Dedifferentiated amniotic fluid mesenchymal stem cell (primary cell): Measurements from ENCODE around the gene TINCR.
"Not testable (repeated sequence)": the region's sequence is repeated elsewhere in the genome, so short reads cannot be mapped to it uniquely, and the experiment has no call there.

Source experiments
- DNase-seq: peaks from one replicate; pipeline ENCODE4 v3.0.0-alpha.2; 2016; ENCODE audit errors: extremely low spot score

TINCR gene

DNA sequence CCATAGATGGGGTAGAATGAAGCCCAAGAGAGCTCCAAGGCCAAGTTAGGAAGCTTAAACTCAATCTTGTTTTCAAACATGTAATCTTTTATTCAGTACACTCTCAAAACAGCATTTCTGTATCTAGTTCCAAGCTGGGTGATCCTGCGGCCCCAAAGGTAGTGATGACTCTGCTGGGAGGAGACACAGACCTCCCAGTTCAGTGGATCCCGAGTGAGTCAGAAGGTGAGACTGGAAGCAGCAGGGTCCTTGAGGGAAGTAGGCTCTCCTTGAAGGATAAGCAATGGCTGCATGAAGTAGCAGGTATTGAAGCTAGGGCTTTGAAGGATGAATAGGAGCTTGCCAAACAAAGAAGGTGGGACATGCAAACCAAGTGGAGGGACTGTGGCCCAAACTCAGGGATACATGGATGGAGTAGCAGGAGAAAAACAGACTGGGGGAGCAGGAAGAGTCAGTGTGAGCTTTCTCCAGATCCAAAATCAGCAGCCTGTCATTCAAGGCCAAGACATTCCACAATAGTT is 9.6 kb downstream of the TINCR start:
- no peak for DNase-seq

DNA sequence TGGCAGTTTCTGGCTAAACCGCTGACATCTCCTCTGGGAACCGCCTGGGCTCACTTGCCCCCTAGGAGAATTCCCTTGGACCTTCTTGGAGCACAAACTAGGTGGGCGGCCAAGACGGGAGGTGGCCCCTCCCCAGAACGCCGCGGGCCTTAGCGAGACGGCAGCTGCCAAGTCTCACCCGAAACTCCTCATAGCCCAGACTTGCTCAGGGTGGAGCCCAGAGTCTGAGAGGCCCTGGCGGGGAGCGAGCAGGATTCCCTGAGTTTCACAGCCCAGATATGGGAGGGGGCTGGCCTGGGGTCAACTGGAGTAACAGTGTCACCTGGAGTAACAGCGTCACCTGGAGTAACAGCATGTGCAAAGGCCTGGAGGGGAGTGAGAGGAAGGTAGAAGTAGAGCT is 10.1 kb downstream of the TINCR start:
- DNase-seq, result no peak

DNA sequence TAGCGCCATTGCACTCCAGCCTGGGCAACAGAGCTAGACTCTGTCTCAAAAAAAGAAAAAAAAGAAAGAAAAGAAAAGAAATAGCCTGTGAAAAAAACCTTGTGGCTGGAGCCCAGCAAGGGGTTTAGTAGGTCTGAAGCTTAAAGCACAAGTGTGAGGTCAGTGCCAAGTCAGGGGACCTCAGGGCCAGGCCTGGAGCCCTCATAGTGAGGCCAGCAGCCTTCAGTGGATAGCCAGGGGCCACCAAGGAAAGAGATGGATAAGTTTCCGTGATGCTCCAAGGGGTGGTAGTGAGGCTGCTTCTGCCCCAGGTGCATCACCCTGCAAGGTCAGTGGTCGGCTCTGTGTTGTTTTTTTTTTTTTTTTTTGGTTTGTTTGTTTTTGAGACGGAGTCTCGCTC is 12.9 kb downstream of the TINCR start:
- no peak for DNase-seq

DNA sequence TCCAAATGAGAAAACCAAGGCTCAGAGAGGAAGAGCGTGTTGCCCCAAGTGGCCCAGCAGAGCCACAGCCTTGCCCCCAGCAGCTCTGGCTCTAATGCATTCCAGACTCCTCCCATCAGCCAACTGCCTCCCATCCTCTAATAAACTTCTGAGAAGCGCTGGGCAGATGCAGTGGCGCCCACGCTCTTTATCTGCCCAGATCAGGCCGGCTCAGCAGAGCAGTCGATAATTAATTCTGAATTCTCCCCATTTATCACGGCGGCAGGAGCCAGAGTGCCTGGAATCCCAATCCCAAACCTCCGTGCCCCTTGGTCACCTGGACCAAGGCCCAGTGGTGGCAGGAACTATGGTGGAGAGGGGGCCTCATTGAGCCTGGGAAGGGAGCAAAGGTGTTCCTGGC is 13.9 kb downstream of the TINCR start:
- no peak for DNase-seq

DNA sequence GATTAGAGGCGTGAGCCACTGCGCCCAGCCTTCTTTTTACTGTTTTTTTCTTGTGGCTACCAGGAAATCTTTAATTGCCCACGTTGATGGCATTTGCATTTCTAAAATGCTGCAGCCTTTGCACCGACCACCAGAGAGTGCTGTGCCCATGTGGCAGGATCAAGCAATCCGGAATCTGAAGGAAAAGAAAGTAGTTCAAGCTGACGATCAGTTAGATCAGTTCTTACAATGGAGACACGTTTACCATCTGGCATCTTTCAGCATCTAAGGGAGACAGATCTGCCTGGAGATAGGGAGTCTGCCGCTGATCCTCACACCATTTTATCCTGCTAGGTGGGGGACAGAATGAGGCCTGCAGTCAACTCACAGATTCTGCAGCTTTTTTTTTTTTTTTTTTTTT is 19.9 kb downstream of the TINCR start:
- no peak for DNase-seq

DNA sequence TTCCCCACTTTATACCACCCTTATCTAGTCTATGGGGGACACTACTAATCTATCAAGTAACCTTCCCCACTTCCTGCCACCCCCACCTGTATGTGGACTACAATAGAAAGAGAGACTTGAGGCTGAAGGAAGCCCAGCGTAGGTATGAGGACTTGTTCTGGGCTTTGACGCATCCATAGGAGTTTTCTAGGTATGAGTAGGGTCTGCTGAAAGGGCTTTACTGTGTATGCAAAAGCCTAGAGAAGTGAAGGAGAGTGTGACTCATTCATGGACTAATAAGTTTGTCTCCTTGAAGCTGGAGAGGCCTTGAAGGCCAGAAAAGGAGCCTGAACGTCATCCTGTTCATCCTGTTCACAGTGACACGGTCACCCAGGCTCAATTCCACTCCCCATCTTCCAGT is 21.8 kb downstream of the TINCR start:
- no peak for DNase-seq

DNA sequence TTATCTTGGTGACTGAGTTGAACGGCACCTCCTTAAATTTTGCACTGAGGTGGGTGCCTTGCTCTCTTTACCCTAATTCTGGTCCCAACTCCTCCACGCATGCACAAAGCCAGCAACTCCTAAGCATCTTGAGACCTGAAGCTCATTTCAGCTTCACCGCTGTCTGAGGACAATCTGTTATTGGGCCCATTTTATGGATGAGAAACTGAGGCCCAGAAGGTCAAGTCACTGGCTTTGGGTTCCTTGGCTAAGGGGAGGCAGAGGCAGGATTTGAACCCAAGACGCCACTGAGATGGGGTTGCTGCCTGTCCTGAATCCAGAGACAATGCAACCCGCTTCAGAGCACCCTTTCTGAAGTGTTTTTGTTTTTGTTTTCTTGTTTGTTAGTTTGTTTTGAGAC is 22.7 kb downstream of the TINCR start:
- DNase-seq, result no peak

DNA sequence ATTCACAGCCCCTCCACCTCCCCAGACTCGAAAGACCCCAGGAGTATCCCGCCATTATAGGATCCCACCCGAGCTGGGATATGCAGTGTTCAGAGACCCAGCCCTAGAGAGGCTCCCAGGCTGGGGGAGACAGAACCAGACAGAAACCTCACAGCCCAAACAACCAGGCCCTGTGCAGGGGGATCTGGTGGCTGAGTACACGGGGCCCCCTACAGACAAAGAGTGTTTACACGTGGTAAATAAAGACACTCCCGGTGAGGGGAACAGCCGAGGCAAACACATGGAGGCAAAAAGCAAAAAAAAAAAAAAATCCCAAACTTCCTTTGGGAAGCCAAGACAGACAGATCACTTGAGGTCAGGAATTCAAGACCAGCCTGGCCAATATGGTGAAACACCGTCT is 25.1 kb downstream of the TINCR start:
- no peak for DNase-seq

DNA sequence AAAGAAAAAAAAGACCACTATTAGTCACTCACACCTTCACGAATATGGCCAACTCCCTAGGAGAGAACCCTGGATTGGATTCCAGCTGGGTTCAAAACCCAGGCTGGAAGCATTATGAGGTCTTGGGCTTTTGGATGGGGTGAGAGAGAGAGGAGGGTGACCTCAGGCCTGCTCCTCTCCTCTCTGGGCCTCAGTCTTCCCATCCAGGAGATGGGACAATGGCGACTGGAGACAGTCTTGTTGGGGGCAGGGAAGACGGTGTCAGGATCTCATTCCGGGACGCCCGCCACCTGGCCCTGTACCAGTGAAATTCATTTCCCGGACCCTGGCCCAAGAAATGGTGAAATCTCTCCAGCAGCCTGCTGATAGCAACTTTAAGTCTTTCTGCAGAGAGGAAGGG is 26.3 kb downstream of the TINCR start:
- no peak for DNase-seq

DNA sequence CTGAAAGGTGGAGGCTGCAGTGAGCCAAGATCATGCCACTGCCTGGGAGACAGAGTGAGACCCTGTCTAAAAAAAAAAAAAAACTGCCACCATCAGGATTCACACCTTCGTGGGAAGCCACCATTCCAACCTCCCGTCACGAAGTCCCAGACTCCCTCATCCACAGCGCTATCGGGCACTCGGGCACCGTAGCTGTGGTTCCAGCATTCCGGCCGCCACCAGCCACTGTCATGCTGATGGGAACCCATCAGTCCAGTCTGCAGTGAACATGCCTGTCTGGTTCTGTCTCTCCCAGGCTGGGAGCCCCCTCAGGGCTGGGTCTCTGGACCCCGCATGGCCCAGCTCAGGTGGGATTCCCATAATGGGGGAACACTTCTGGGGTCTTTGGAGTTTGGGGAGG is 27.5 kb downstream of the TINCR start:
- DNase-seq, result no peak

DNA sequence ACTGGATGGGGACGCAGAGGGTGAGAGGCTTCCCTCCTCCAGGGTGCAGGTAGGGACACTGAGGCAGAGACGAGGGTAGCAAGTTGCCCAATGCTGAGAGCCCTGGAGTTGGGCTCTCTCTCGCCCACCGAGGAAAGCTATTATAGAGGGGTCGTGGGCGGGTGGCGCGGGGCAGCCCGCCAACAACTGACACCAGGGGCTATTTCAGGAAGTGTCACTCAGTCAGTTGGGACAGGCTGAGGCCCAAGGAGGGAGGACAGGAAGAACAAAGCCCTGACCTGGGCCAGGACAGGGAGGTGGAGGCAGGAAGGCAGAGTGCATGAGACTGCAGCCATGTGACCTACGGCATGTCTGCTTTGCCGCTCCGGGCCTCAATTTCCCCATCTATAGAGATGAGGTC is 29.9 kb downstream of the TINCR start:
- DNase-seq, result no peak

DNA sequence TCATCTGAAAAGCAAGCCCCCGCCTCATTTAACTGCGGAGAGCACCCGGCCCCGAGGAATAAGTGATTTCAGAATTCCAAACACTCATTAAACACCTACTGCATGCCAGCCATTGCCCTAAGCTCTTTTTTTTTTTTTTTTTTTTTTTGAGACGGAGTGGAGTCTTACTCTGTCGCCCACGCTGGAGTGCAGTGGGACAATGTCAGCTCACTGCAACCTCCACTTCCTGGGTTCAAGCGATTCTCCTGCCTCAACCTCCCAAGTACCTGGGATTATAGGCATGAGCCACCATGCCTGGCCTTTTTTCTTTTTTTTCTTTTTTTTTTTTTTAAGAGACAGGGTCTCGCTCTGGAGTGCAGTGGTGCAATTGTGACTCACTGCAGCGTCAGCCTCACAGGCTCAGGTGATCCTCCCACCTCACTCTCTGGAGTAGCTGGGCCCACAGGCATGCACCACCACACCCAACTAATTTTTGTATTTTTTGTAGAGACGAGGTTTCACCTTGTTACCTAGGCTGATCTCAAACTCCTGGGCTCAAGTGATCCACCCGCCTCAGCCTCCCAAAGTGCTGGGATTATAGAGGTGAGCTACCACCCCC is 30.7 kb downstream of the TINCR start:
- not testable (repeated sequence) for DNase-seq

DNA sequence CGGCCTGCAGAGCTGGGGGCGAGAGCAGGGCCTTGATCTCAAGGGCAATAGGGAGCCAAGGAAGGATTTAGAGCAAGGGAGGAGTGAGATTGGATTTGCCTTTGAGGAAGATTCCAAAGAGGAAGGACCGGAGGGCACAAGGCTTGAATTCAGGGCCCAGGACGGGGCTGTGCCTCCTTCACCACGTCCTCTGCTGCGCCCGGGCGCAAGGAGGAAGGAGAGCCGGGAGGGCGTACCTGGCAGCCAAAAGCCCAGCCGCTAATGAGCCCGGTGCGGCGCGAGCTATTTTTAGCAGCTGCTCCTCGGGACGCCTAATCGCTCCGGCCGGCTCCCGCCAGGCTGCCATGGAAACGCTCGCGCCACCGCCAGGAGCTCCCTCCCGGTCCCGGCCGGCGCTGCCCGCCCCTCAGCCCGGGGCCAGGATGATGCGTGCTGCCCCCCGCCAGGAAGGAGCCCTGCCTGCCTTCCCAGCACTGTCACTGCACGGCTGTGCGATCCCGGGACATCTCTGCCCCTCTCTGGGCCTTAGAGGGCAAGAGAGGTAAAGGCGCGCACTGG is 31.3 kb downstream of the TINCR start:
- DNase-seq, result no peak

DNA sequence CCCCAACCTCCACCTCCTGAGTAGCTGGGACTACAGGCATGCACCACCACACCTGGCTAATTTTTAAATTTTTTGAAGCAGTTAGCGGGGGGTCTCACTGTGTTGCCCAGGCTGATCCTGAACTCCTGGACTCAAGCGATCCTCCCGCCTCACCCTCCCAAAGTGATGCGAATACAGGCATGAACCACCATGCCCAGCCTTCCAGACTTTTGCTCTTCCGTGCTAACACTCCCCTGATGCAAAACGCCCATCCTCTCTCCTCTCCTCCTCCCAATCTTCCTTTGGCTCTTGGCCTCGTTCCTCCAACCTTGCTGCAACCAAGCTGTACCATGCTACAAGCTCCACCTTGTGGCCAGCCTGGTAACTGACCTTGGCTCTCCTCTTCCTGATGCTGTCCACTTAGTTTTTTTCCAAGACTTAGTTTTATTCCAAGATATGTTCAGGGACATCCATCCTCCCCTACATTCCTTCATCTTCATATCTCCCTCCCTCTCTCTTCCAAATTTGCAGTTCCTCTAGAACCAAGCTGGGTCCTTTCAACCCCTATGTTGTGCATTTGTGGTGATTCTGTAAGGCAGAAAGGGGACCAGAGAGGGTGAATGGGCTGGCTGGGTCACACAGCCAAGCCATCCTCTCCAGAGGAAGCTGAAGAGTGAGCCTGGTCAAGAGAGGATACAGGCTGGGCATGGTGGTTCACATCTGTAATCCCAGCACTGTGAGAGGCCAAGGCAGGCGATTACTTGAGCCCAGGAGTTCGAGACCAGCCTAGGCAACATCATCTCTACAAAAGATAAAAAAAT is 32.8 kb downstream of the TINCR start:
- no peak for DNase-seq

DNA sequence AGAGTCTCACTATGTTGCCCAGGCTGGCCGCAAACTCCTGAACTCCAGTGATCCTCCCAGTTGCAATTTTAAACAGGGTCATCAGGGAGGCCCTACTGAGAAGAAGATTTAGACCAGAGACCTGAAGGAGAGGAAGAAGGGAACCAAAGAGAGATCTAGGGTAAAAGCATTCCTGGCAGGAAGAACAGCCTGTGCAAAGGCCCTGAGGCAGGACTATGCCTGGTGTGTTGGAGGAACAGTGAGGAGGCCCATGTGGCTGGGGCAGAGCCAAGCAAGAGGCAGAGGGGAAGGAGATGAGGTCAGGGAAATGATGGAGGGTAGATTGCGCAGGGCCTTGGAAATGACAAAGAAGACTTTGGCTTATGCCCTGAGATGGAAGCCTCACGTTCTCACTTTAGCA is 34.5 kb downstream of the TINCR start:
- no peak for DNase-seq

DNA sequence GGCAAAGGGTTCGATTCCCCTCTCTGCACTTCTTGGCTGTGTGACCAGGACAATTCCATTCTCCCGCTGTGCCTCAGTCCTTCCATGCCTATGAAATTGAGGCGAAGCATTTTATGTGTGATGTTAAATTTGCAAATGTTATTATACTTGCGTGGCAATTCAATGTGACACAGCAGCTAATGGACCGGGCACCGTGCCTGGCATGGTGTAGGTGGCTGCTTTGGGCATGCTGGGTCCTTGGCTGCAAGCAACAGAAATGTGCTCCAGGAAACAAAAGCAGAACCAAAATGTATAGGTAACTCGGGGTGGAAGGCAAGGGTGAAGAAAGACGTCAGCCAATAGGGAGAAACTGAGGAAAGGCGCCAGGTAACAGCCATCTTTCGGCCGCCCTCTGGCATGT is 37.1 kb downstream of the TINCR start:
- DNase-seq, result no peak

DNA sequence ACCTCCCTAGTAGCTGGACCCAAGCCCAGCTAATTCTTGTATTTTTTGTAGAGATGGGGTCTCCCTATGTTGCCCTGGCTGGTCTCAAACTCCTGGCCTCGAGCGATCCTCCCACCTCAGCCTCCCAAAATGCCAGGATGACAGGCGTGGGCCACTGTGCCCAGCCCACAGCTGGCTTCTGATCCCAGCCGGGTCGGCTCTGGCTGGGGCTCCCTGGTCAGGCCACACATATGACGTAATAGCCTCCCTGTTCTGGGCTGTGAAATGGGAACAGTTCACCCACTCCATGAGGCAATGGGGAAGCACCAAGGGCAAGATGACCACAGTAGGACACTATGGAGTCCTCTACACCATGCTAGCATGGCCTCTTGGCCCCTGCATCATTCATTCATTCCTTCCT is 41.1 kb downstream of the TINCR start:
- no peak for DNase-seq

DNA sequence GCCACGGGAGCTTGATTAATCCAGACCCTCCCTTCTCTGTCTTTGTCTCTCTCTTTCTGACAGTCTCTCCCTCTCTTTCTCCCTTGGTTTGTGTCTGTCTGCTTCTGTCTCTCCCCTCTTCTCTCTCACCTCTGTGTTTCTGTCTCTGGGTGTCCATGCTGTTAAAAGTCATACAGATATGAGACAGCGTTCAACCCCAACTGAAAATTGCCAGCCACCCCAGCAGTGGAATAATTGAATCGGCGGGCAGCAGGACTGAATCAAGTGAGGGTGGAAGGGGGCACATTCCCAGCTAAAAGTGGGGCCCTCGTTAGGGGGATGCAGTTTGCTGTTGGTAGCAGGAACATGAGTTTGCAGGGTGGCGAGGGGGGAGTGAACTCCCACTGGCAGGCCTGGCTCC is 43.7 kb downstream of the TINCR start:
- DNase-seq, result no peak

DNA sequence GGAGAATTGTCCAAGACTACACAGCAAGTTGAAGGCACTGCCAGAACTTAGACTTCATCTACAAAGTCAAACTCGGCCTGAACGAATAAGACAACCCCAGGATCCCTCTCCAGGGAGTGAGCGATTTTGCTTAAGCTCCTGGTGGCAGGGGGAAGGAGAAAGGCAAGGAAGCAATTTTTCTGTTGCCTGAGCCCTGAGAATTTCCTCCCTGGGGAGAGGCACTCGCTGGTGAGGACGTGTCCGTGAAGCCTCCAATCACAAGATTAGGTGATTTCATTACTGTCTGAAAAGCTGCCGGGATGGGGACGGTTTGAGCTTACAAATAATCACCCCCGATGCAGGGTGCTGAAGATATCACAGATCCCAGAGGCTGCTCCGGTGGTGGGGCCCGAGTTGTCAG is 45.6 kb downstream of the TINCR start:
- DNase-seq, result no peak

DNA sequence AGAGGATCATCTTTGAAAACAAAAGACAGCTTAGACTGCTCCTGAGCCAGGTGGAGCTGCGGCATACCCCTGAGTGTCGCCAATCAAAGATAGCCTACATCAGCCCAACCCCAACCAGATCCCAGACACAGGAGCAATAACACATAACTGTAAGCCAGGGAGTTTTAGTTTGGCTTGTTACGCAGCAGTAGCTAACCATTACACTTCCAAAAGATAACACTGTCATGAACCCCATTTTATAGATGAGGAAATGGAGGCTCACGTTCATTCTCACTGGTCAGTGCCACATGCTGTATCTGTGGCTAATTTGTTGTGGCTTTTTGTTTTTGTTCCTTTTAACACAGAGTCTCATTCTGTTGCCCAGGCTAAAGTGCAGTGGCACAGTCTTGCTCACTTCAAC is 47.3 kb downstream of the TINCR start:
- DNase-seq, result no peak

DNA sequence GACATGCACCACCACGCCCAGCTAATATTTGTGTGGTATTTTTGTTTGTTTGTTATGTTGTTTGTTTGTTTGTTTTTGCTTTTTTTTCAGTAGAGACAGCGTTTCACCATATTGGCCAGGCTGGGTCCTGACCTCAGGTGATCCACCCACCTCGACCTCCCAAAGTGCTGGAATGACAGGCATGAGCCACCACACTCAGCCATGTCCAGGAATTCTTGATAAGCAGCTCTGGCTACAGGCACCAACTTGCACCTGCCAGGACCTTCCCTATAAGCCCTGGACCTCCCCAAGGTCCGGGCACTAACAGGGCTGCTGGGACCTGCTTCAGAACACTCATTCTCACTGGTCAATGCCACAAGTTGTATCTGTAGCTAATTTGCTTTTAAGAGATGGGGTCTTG is 48.7 kb downstream of the TINCR start:
- no peak for DNase-seq

DNA sequence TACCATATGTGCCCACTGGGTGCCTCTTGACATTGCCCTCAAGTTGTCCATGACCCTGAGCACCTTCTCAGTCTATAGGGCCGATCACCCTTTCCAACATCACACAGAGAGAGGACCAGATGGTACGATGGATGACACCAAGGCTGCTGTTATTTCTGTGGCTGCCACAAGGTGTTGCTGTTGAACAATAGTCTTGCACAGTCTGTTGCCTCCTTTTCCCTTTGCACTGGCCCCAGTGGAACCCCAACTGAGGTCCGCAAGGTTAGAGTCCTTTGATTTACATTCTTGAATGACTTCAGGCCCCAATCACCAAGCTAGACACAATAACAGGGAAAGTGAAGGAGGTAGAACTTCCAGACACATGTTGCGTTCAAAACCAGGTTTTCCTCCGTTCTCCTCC is 52.0 kb downstream of the TINCR start:
- DNase-seq, result no peak

DNA sequence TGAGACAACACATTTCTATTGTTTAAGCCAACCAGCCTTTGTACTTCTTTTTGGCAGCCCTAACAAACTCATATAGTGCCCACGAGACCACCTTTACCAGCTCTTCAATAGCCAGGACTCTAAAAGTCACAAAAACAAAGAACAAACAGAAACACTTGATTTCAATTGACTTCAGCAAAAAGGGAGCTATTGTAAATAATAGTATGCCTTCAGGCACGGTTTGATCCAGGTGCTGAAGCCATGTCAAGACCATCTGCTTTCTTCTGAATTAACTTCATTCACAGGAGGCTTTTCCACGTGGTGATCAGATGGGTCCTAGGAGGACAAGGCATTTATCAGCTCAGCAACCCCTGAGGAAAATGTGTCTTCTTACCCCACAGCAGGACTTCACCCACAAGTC is 53.8 kb downstream of the TINCR start:
- DNase-seq, result no peak
